Measurements from ENCODE around the gene ATAD3C. TPM values are rescaled to one million over a fixed set of nuclear protein-coding genes. Genes with fewer than 3 reads are reported as not detected.
A peak's percentile ranks its signal among the peaks of the same experiment; 100 is the strongest.

The ATAD3C gene
- total and polyA plus RNA-seq, 2 of the 8 experiments (the other 6 are each of a cell fraction or from before 2014, with no cell fraction given): 2.0 to 2.7 TPM

GRCh38 chr1:1432274-1432950, 17.1 kb upstream of the ATAD3C start:
- H2BK120ac ChIP-seq (replicated peaks; ENCODE audit: low read depth, low read length): no peak overlapping the region
- H3K9ac ChIP-seq (replicated peaks in 1 of 4; ENCODE audit: extremely low read depth in 1 of 4, low read depth in 3 of 4, low read length in 3 of 4): no peak overlapping the region
- H3K27ac ChIP-seq (ENCODE audit: low read depth, low read length): no peak overlapping the region
- H3K4ac ChIP-seq (replicated peaks; ENCODE audit: insufficient read length, low read depth, low read length): no peak overlapping the region
- POLR2A ChIA-PET (ENCODE audit: partially characterized antibody): interaction anchor here (1.3 to 22.9 kb wide), 6 partner anchors 9 to 32 kb away, joined by 3 to 515 read pairs (median 14); partner anchors contain the start of genes ANKRD65, ATAD3C, CCNL2 and MRPL20
- no peaks in the 10 kb centered on the region; a peak in 1 of 8 replicates for H3K36me3 ChIP-seq (ENCODE audit: control insufficient read depth in 2 of 4, insufficient read depth in 4 of 4, low read length in 3 of 4)
- peaks cover 4 to 6% of the 10 kb centered on the region in 2 experiments for H4K20me1 ChIP-seq (replicated peaks in 1 of 2; ENCODE audit: control insufficient read depth in 1 of 2, insufficient read depth in 2 of 2, low read length in 2 of 2)
- no peak overlapping the region for H4K5ac ChIP-seq (ENCODE audit: insufficient read length, low read depth, low read length)
- peaks cover 0 to 8% of the 10 kb centered on the region in 2 experiments; a peak in 1 of 4 replicates for H3K79me2 ChIP-seq (ENCODE audit: control insufficient read depth in 1 of 2, insufficient read depth in 2 of 2, low read length in 2 of 2)
- H3K9me3 ChIP-seq (ENCODE audit: insufficient read depth in 2 of 2, low read depth in 1 of 2, low read length in 1 of 2): peaks cover 0 to 3% of the 10 kb centered on the region in 2 experiments; a peak in 1 of 4 replicates
- peaks cover 0 to 57% (median 42%) of the 10 kb centered on the region in 4 experiments; a peak in 6 of 7 replicates for H3K4me1 ChIP-seq (replicated peaks in 1 of 4; ENCODE audit: control insufficient read depth in 3 of 4, insufficient read depth in 4 of 4, low read length in 3 of 4)
- no peak overlapping the region for H3K56ac ChIP-seq (replicated peaks; ENCODE audit: insufficient read length, low read depth, low read length)
- CTCF ChIA-PET (ENCODE audit: partially characterized antibody): interaction anchor here (0.5 to 4.4 kb wide), 8 partner anchors 8 to 118 kb away, joined by 3 to 36 read pairs (median 4); no protein-coding TSS in a partner anchor
- H3K23me2 ChIP-seq (ENCODE audit: low read depth, low read length): peaks cover 18% of the 10 kb centered on the region; the same call in 1 of the 2 replicates
- peak overlapping the region in 1 of 2 experiments; percentile 54; a peak in 1 of 4 replicates for H3K4me2 ChIP-seq (ENCODE audit: insufficient read depth in 1 of 2, low read depth in 2 of 2, low read length in 2 of 2)
- H2AFZ ChIP-seq (ENCODE audit: low read length): no peak overlapping the region
- no peaks in the 10 kb centered on the region for H3K79me1 ChIP-seq (ENCODE audit: low read depth, low read length)
- H2BK5ac ChIP-seq (ENCODE audit: low read depth, low read length): peak overlapping the region; percentile 95; the same call in 1 of the 2 replicates
- no peak overlapping the region for H3K23ac ChIP-seq (ENCODE audit: insufficient read length)
- no peak overlapping the region for H3K14ac ChIP-seq (ENCODE audit: insufficient read length)
- peaks cover 0 to 3% (median 0%) of the 10 kb centered on the region in 4 experiments; a peak in 2 of 7 replicates for H3K27me3 ChIP-seq (replicated peaks in 1 of 4; ENCODE audit: control insufficient read depth in 3 of 4, extremely low read depth in 1 of 4, insufficient read depth in 3 of 4, low read length in 3 of 4)
- H2BK20ac ChIP-seq (ENCODE audit: low read length): peak overlapping the region; percentile 72; the same call in 1 of the 2 replicates
- FAIRE-seq (no peak), DNase-seq (ENCODE audit: low read depth in 1 of 2, low spot score in 2 of 2) (no peak)
- no peak overlapping the region; the same call in 1 of the 2 replicates for H4K8ac ChIP-seq (ENCODE audit: extremely low read depth, insufficient read depth, low read length)
- peak overlapping the region; percentile 94 for H4K91ac ChIP-seq (replicated peaks; ENCODE audit: insufficient read length, low read length)
- peak overlapping the region; percentile 19; the same call in 1 of the 2 replicates for H3K18ac ChIP-seq (ENCODE audit: extremely low read depth, low read length)
- H2AK5ac ChIP-seq (ENCODE audit: low read depth, low read length): peak overlapping the region; percentile 93; the same call in 1 of the 2 replicates
- no peak overlapping the region for H3K4me3 ChIP-seq (ENCODE audit: extremely low read depth in 1 of 4, insufficient read depth in 2 of 4, low read depth in 3 of 4, low read length in 4 of 4)
- peak overlapping the region; percentile 97; the same call in 1 of the 2 replicates for H2BK12ac ChIP-seq (ENCODE audit: low read depth, low read length)
- no peak for TF ChIP-seq SP1 (IDR thresholded peaks at IDR 0.05; ENCODE audit: low read depth, low read length)
- no peak for TF ChIP-seq CEBPB (IDR thresholded peaks at IDR 0.05; ENCODE audit: low read depth, low read length)
- H2BK15ac ChIP-seq (ENCODE audit: low read length): 0 out of 2 replicates have a peak overlapping the region, but pooled peaks have one; percentile 88
- 86% methylated on average over 26 of the region's 28 CpGs; no CpG with 5 or more reads in 1 of the 2 experiments for WGBS, 2 experiments (ENCODE audit: extremely low coverage in 1 of 2, insufficient coverage in 1 of 2, insufficient read length in 1 of 2, insufficient replicate concordance in 2 of 2, low coverage in 1 of 2, low lambda C conversion rate in 2 of 2, missing lambda C conversion rate in 1 of 2)

Measured in H1 (cell line).